Karpas-422 (cell line): Measurements from ENCODE around the gene WDFY2. TPM values are rescaled to one million over a fixed set of nuclear protein-coding genes. Genes with fewer than 3 reads are reported as not detected.
A peak's percentile ranks its signal among the peaks of the same experiment; 100 is the strongest.

ENCODE experiments used
- DNase-seq: peaks from one replicate; pipeline ENCODE4 v3.0.0-alpha.2; 2015
- H2AFZ ChIP-seq: fragments of 200-600 bp; sonication (generic); 2 replicates; pipeline ENCODE4 v1.6.1; 2014; ENCODE audit warnings: antibody characterized with exemption, low read length, mixed read lengths
- H3K27ac ChIP-seq: fragments of 200-600 bp; sonication (generic); 2 replicates; pipeline ENCODE4 v1.5.1; 2014; ENCODE audit warnings: mild to moderate bottlenecking, low read length, moderate library complexity
- H3K27me3 ChIP-seq: fragments of 200-600 bp; sonication (generic); 2 replicates; pipeline ENCODE4 v1.6.1; 2014; ENCODE audit warnings: low read length, mixed read lengths
- H3K36me3 ChIP-seq: fragments of 200-600 bp; sonication (generic); 2 replicates; pipeline ENCODE4 v1.6.1; 2014; ENCODE audit warnings: low read length, mixed read lengths; ENCODE audit not compliant: insufficient read depth
- H3K4me1 ChIP-seq: fragments of 200-600 bp; sonication (generic); 2 replicates; pipeline ENCODE4 v1.6.1; 2014; ENCODE audit warnings: mild to moderate bottlenecking, low read length, mixed read lengths
- H3K4me2 ChIP-seq: fragments of 200-600 bp; sonication (generic); 2 replicates; pipeline ENCODE4 v1.6.1; 2014; ENCODE audit warnings: low read length, low read depth, mild to moderate bottlenecking; ENCODE audit not compliant: poor library complexity, severe bottlenecking
- H3K4me3 ChIP-seq: fragments of 200-600 bp; sonication (generic); 2 replicates; pipeline ENCODE4 v1.5.1; 2014; ENCODE audit warnings: mild to moderate bottlenecking, antibody characterized with exemption, low read length, mixed read lengths
- H3K79me2 ChIP-seq: fragments of 200-600 bp; sonication (generic); 2 replicates; pipeline ENCODE4 v1.6.1; 2014; ENCODE audit warnings: mild to moderate bottlenecking, low read length, mixed read lengths
- H3K9ac ChIP-seq: fragments of 200-600 bp; sonication (generic); 2 replicates; pipeline ENCODE4 v1.6.0; 2014; ENCODE audit warnings: low read length
- H3K9me2 ChIP-seq: fragments of 200-600 bp; sonication (generic), shearing (Covaris generic); replicated peaks from 2 replicates; pipeline ENCODE4 v1.6.0; 2014; ENCODE audit warnings: mild to moderate bottlenecking, low read length, moderate library complexity; ENCODE audit not compliant: insufficient read depth
- H3K9me3 ChIP-seq: fragments of 300-700, 200-600 bp; sonication (generic); 2 replicates; pipeline ENCODE4 v1.6.1; 2014; ENCODE audit warnings: low read length, mixed read lengths
- H4K20me1 ChIP-seq: fragments of 200-600 bp; sonication (generic); 2 replicates; pipeline ENCODE4 v1.6.1; 2014; ENCODE audit warnings: mild to moderate bottlenecking, antibody characterized with exemption, low read length, low read depth; ENCODE audit not compliant: insufficient read depth
- total RNA-seq: library from RNA; depleted of rRNA; stranded (reverse); fragments of >200 nt; shearing (Covaris generic); gene quantifications from 2 replicates; pipeline ENCODE4 v1.2.3, GENCODE V29; 2014; ENCODE audit warnings: low replicate concordance

WDFY2 gene
- total RNA-seq, 1 experiment from 2014 or later = 4.1 TPM

DNA sequence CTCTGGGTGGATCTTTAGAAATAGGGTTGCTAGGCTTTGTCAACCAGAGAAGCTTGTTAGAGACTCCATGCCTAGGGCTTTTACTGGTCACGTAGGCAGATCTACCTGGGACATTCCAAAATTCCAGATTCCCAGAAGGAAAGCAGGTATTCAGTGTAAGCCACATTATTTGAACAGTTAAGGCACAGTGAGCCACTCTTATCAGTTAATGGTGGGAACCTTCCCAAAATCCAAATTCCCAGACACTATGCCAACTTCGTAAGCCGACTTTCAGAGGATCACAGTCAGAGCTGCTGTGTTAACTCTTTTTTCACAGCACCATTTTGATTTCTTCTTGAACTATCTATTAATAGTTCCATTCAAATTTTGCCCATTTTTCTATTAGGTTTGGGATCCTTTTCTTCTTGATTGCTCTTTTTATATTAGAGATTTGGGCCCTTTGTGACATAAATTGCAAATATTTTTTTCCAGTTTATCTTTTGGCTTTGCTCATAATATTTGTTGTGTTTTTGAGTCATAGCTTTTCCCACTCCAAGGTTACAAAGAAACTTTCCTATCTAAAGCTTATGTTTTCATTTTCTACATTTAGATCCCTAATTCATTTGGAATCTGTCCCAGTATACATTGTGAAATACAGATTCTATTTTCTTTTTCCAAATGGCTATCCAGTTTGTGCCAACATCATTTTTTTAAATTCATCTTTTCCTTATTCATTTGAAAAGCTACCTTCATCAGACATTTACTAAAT lies 142.4 kb downstream of the WDFY2 start:
- Histone ChIP-seq H3K4me3 (no peak overlapping the region), H2AFZ (no peak overlapping the region), H3K27ac (no peak overlapping the region), H3K4me1 (no peaks in the 10 kb centered on the region), H3K9ac (no peak overlapping the region), H3K4me2 (no peak overlapping the region), H3K9me2 (no peaks in the 10 kb centered on the region), H4K20me1 (no peaks in the 10 kb centered on the region), H3K27me3 (no peaks in the 10 kb centered on the region), H3K36me3 (no peaks in the 10 kb centered on the region), H3K79me2 (no peaks in the 10 kb centered on the region), H3K9me3 (no peaks in the 10 kb centered on the region)
- no peak for DNase-seq

DNA sequence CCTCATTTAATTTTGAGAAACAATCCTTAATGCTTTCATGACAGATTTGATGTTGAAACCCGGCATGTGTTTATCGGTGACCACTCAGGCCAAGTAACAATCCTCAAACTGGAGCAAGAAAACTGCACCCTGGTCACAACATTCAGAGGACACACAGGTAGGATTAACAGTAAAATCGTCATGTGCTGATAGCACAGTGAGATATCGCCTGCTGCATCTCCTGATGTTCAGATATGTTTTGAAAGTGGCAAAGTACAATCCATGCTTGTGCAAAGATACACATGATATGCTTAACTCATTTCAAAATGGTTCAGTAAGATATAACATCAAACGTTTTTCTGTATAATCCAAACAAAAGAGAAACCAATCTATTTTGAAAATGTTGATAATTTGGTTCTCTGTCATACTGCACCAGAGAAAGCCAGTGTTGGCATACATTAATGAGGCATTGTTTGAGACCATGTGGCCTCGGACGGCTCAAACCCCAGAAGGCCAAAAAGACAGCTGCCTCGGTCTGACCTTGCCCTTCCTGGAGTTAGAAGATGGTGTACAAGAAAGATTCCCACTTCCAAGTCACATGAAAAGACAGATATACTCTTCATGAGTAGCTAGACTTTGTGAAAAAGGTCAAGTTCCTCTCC lies 143.5 kb downstream of the WDFY2 start:
- H3K4me3 ChIP-seq = no peak overlapping the region
- no peaks in the 10 kb centered on the region for H3K79me2 ChIP-seq
- no peaks in the 10 kb centered on the region for H3K4me1 ChIP-seq
- H3K9me2 ChIP-seq = no peaks in the 10 kb centered on the region
- no peaks in the 10 kb centered on the region for H3K36me3 ChIP-seq
- no peak overlapping the region for H3K27ac ChIP-seq
- DNase-seq = no peak
- H3K4me2 ChIP-seq = no peak overlapping the region
- H4K20me1 ChIP-seq = no peaks in the 10 kb centered on the region
- H3K9ac ChIP-seq = no peak overlapping the region
- no peaks in the 10 kb centered on the region for H3K27me3 ChIP-seq
- H2AFZ ChIP-seq = no peak overlapping the region
- H3K9me3 ChIP-seq = no peaks in the 10 kb centered on the region

- Histone ChIP-seq H3K9me2 (no peaks in the 10 kb centered on the region), H3K27me3 (no peaks in the 10 kb centered on the region), H3K9me3 (no peaks in the 10 kb centered on the region), H3K4me2 (no peak overlapping the region), H3K9ac (no peak overlapping the region), H3K4me1 (no peaks in the 10 kb centered on the region), H3K27ac (no peak overlapping the region), H2AFZ (no peak overlapping the region), H4K20me1 (no peaks in the 10 kb centered on the region), H3K79me2 (no peaks in the 10 kb centered on the region), H3K4me3 (no peak overlapping the region), H3K36me3 (no peaks in the 10 kb centered on the region)
- no peak for DNase-seq
Observed at GRCh38 chr13:51728275-51728673, 144.0 kb downstream of the WDFY2 start.

DNA sequence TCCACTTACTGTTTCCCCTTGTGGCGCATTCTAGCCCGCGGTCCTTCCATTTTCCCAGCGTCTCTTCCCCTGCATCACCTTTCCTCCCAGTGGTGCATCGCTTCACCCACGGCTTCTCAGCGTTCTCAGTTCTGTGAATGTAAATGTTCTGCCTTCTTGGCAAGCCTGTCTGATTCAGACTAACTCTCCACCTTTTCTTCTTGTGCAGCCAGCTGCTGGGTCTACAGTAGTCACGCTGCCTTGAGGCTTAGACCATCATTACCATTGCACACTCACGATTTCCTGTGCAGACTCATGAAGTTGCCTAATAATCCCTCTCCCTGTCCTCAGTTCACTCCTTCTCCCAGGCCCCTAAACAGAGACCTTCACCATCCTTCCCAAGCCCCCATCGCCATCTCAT lies 144.7 kb downstream of the WDFY2 start:
- Histone ChIP-seq H3K27ac (no peak overlapping the region), H3K27me3 (no peaks in the 10 kb centered on the region), H3K9me2 (no peaks in the 10 kb centered on the region), H3K36me3 (no peaks in the 10 kb centered on the region), H2AFZ (no peak overlapping the region), H4K20me1 (no peaks in the 10 kb centered on the region), H3K9ac (no peak overlapping the region), H3K4me1 (no peaks in the 10 kb centered on the region), H3K79me2 (no peaks in the 10 kb centered on the region), H3K9me3 (no peaks in the 10 kb centered on the region), H3K4me2 (no peak overlapping the region), H3K4me3 (no peak overlapping the region)
- DNase-seq = no peak

- no peaks in the 10 kb centered on the region for H3K27me3 ChIP-seq
- no peak for DNase-seq
- no peaks in the 10 kb centered on the region for H3K4me1 ChIP-seq
- no peak overlapping the region for H3K4me2 ChIP-seq
- no peaks in the 10 kb centered on the region for H3K9me2 ChIP-seq
- H2AFZ ChIP-seq = no peak overlapping the region
- H3K9me3 ChIP-seq = no peaks in the 10 kb centered on the region
- no peaks in the 10 kb centered on the region for H3K36me3 ChIP-seq
- no peak overlapping the region for H3K9ac ChIP-seq
- H4K20me1 ChIP-seq = no peaks in the 10 kb centered on the region
- no peak overlapping the region for H3K4me3 ChIP-seq
- H3K79me2 ChIP-seq = no peaks in the 10 kb centered on the region
- H3K27ac ChIP-seq = no peak overlapping the region
Observed at GRCh38 chr13:51729866-51730553, 145.7 kb downstream of the WDFY2 start.

GRCh38 chr13:51730927-51731326 lies 146.7 kb downstream of the WDFY2 start:
- Histone ChIP-seq H3K79me2 (no peaks in the 10 kb centered on the region), H3K36me3 (no peaks in the 10 kb centered on the region), H4K20me1 (no peaks in the 10 kb centered on the region), H3K4me1 (no peaks in the 10 kb centered on the region), H3K9me2 (no peaks in the 10 kb centered on the region), H2AFZ (no peak overlapping the region), H3K9ac (no peak overlapping the region), H3K27me3 (no peaks in the 10 kb centered on the region), H3K9me3 (no peaks in the 10 kb centered on the region), H3K27ac (no peak overlapping the region), H3K4me3 (no peak overlapping the region), H3K4me2 (no peak overlapping the region)
- DNase-seq = no peak

DNA sequence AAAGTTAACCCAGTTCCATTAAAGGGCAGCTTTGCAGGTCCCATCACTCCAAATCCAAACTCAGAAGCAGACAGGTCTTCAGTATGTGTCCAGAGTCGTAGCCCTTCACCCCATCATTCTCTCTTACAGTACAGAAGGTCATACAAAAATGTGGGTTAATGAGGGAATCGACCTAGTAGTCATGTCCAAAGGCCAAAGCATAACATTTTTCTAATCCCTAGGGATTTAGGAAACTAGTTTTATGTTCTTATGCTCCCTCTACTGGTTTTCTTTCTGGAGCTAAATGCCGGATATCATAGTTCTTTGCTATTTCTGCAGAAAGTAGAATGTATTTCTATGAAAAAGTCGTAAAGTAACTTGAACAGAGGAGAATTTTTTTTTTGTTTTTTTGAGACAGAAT lies 147.5 kb downstream of the WDFY2 start:
- no peak overlapping the region for H3K27ac ChIP-seq
- no peak overlapping the region for H3K9ac ChIP-seq
- no peak overlapping the region for H2AFZ ChIP-seq
- H3K27me3 ChIP-seq = no peaks in the 10 kb centered on the region
- DNase-seq = peak; percentile 47
- no peak overlapping the region for H3K4me2 ChIP-seq
- H3K36me3 ChIP-seq = no peaks in the 10 kb centered on the region
- H3K4me3 ChIP-seq = no peak overlapping the region
- no peaks in the 10 kb centered on the region for H3K79me2 ChIP-seq
- H3K9me2 ChIP-seq = no peaks in the 10 kb centered on the region
- H3K9me3 ChIP-seq = no peaks in the 10 kb centered on the region
- no peaks in the 10 kb centered on the region for H4K20me1 ChIP-seq
- no peaks in the 10 kb centered on the region for H3K4me1 ChIP-seq
